Keratinocyte (primary cell): Measurements from ENCODE around the gene SNRK. TPM values are rescaled to one million over a fixed set of nuclear protein-coding genes. Genes with fewer than 3 reads are reported as not detected.

Source experiments
- DNase-seq: peaks from one replicate; pipeline ENCODE4 v3.0.0-alpha.2; 2011; ENCODE audit warnings: low read depth, missing footprints, low spot score
- FAIRE-seq: peaks from 2 replicates; lab custom pipeline; 2011; peaks lifted over from hg19 to GRCh38; lab: Jason Lieb, UNC
- H2AFZ ChIP-seq: 2 replicates; pipeline ENCODE4 v1.6.0; 2012; ENCODE audit warnings: low read length, control low read depth, inconsistent platforms; ENCODE audit not compliant: control insufficient read depth
- H3K27ac ChIP-seq: 2 replicates; pipeline ENCODE4 v1.5.1; 2011; ENCODE audit warnings: low read length; ENCODE audit not compliant: control insufficient read depth, insufficient read depth
- H3K27me3 ChIP-seq: 3 replicates; pipeline ENCODE4 v1.6.0; 2011; ENCODE audit warnings: low read length; ENCODE audit not compliant: control insufficient read depth, insufficient read depth; ENCODE audit errors: extremely low read depth
- H3K36me3 ChIP-seq, 2 experiments: 2 replicates in 1 of 2; 3 replicates in 1 of 2; pipeline ENCODE4 v1.5.1; 2011; ENCODE audit warnings: low read length in 2 of 2, mild to moderate bottlenecking in 1 of 2; ENCODE audit not compliant: control insufficient read depth in 2 of 2, insufficient read depth in 2 of 2; ENCODE audit errors: extremely low read depth in 1 of 2
- H3K4me1 ChIP-seq: 3 replicates; pipeline ENCODE4 v1.5.1; 2011; ENCODE audit warnings: low read length; ENCODE audit not compliant: control insufficient read depth, insufficient read depth; ENCODE audit errors: extremely low read depth
- H3K4me2 ChIP-seq: 3 replicates; pipeline ENCODE4 v1.6.0; 2011; ENCODE audit warnings: low read depth, low read length; ENCODE audit not compliant: control insufficient read depth, insufficient read depth; ENCODE audit errors: extremely low read depth
- H3K4me3 ChIP-seq, 3 experiments: fragments of 200-600 bp in 1 of 3; sonication (generic) in 1 of 3; 2 replicates in 2 of 3; 3 replicates in 1 of 3; pipeline ENCODE4 v1.5.1; 2011 to 2016; ENCODE audit warnings: low read length in 3 of 3, mild to moderate bottlenecking in 3 of 3, control low read depth in 2 of 3, inconsistent platforms in 1 of 3, low read depth in 1 of 3, mixed read lengths in 1 of 3, mixed run types in 1 of 3, moderate library complexity in 1 of 3; ENCODE audit not compliant: control insufficient read depth in 2 of 3, insufficient read depth in 2 of 3; ENCODE audit errors: extremely low read depth in 1 of 3
- H3K79me2 ChIP-seq: 2 replicates; pipeline ENCODE4 v1.6.0; 2012; ENCODE audit warnings: low read length; ENCODE audit not compliant: control insufficient read depth, insufficient read depth
- H3K9ac ChIP-seq: 3 replicates; pipeline ENCODE4 v1.6.0; 2011; ENCODE audit warnings: low read length; ENCODE audit not compliant: control insufficient read depth, insufficient read depth; ENCODE audit errors: extremely low read depth
- H3K9me1 ChIP-seq: 3 replicates; pipeline ENCODE4 v1.6.0; 2011; ENCODE audit warnings: low read length; ENCODE audit not compliant: control insufficient read depth, insufficient read depth; ENCODE audit errors: extremely low read depth
- H3K9me3 ChIP-seq: 2 replicates; pipeline ENCODE4 v1.5.1; 2012; ENCODE audit warnings: low read depth, low read length; ENCODE audit not compliant: control insufficient read depth
- H4K20me1 ChIP-seq: 3 replicates; pipeline ENCODE4 v1.6.0; 2011; ENCODE audit warnings: low read length; ENCODE audit not compliant: control insufficient read depth, insufficient read depth; ENCODE audit errors: extremely low read depth
- EZH2 ChIP-seq: IDR thresholded peaks from one replicate; pipeline ENCODE4 v1.6.1; 2012; ENCODE audit warnings: inconsistent platforms, mild to moderate bottlenecking, low read length, moderate library complexity
- dilution Hi-C: fragments of 300-500 bp; cut with MboI; formaldehyde crosslinking; loops from one replicate; pipeline ENCODE4 v1.7.0; 2020; ENCODE audit warnings: low sequenced_read_pairs; ENCODE audit not compliant: extremely low pct_ligation_motif_present
- polyA plus RNA-seq, 5 experiments: library from polyadenylated mRNA; depleted of rRNA in 3 of 5; stranded (reverse) in 3 of 5; stranded (forward) in 1 of 5; unstranded in 1 of 5; fragments of >200 nt; gene quantifications; 1 replicate in 1 of 5; 2 replicates in 3 of 5; 3 replicates in 1 of 5; pipeline versions ENCODE4 v1.2.1 to v1.2.3, GENCODE V29; 2011 to 2012; ENCODE audit warnings: missing spikeins in 2 of 5, low read depth in 1 of 5, low replicate concordance in 1 of 5
- TF ChIP-seq, protein P1 (sequence below), 3 experiments: IDR thresholded peaks in 1 of 3; conservative IDR thresholded peaks in 1 of 3; optimal IDR thresholded peaks in 1 of 3; 2 replicates in 2 of 3; 3 replicates in 1 of 3; pipeline versions ENCODE3 to v1.5.1; 2011; ENCODE audit warnings: low read length in 3 of 3, mild to moderate bottlenecking in 3 of 3, moderate library complexity in 2 of 3, control low read depth in 1 of 3, inconsistent platforms in 1 of 3; ENCODE audit not compliant: insufficient read depth in 2 of 3; ENCODE audit errors: extremely low read depth in 1 of 3

SNRK gene
- polyA plus RNA-seq, 1 donor (not counting 4 experiments of a cell fraction or from before 2014, with no cell fraction given) = 15.7 TPM

- no peaks in the 10 kb centered on the region for H3K27me3 ChIP-seq
- peaks cover 0 to under 1% of the 10 kb centered on the region in 2 experiments for H3K36me3 ChIP-seq
- H3K9me1 ChIP-seq = no peaks in the 10 kb centered on the region
- no peak overlapping the region for H3K4me3 ChIP-seq
- peaks cover 2% of the 10 kb centered on the region for H4K20me1 ChIP-seq
- H3K79me2 ChIP-seq = no peaks in the 10 kb centered on the region
- no peak overlapping the region for H3K9ac ChIP-seq
- TF ChIP-seq EZH2 = no peak
- TF ChIP-seq, protein P1, sequence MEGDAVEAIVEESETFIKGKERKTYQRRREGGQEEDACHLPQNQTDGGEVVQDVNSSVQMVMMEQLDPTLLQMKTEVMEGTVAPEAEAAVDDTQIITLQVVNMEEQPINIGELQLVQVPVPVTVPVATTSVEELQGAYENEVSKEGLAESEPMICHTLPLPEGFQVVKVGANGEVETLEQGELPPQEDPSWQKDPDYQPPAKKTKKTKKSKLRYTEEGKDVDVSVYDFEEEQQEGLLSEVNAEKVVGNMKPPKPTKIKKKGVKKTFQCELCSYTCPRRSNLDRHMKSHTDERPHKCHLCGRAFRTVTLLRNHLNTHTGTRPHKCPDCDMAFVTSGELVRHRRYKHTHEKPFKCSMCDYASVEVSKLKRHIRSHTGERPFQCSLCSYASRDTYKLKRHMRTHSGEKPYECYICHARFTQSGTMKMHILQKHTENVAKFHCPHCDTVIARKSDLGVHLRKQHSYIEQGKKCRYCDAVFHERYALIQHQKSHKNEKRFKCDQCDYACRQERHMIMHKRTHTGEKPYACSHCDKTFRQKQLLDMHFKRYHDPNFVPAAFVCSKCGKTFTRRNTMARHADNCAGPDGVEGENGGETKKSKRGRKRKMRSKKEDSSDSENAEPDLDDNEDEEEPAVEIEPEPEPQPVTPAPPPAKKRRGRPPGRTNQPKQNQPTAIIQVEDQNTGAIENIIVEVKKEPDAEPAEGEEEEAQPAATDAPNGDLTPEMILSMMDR (optimal IDR thresholded peaks at IDR 0.05 in 1 of 3, IDR thresholded peaks at IDR 0.05 in 1 of 3, conservative IDR thresholded peaks at IDR 0.05 in 1 of 3; ENCODE audit: extremely low read depth in 1 of 3, insufficient read depth in 2 of 3, low read length in 3 of 3) = no peak
- peaks cover 12% of the 10 kb centered on the region for H3K4me1 ChIP-seq
- dilution Hi-C loops = no loop called here
- no peak overlapping the region for H3K4me2 ChIP-seq
- no peaks in the 10 kb centered on the region for H3K9me3 ChIP-seq
- no peak overlapping the region for H2AFZ ChIP-seq
- DNase-seq (no peak), FAIRE-seq (no peak)
- H3K27ac ChIP-seq = no peak overlapping the region
These were observed 105.3 kb downstream of the SNRK start for GRCh38 chr3:43391621-43392020.

DNA sequence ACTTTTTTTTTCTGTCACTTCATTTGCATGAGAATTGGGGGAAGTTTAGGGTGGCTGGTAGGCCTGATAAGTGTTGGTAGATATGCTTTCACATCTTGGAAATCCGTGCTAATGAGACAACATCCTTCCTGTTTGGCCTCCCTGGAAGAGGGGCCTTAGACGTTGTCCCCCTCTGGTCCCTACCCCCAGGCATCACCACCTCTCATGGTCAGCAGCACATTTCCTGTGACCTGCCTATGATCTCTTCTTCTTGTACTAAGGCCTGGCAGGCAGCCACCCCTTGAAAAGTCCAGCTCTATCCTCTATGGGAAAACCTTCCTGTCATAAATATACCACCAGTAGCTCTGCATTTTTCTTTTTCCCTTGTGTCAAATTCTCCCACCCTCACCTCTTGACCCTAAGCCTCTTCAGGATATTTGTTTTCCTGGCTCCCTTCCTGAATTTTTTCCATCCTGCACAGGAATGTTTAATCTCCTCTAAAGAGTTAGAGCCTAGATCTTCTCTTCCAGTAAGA lies 107.8 kb downstream of the SNRK start:
- Histone ChIP-seq H3K9me1 (no peaks in the 10 kb centered on the region), H3K27me3 (no peaks in the 10 kb centered on the region), H3K79me2 (no peaks in the 10 kb centered on the region), H3K9me3 (no peaks in the 10 kb centered on the region), H3K27ac (no peak overlapping the region), H3K9ac (no peak overlapping the region), H3K4me2 (no peak overlapping the region), H3K36me3 (peaks cover 0 to 1% of the 10 kb centered on the region in 2 experiments), H3K4me3 (no peak overlapping the region), H3K4me1 (peaks cover 12% of the 10 kb centered on the region), H4K20me1 (peaks cover 2% of the 10 kb centered on the region), H2AFZ (no peak overlapping the region)
- dilution Hi-C loops = no loop called here
- no peak for TF ChIP-seq EZH2
- TF ChIP-seq, protein P1 (optimal IDR thresholded peaks at IDR 0.05 in 1 of 3, IDR thresholded peaks at IDR 0.05 in 1 of 3, conservative IDR thresholded peaks at IDR 0.05 in 1 of 3; ENCODE audit: extremely low read depth in 1 of 3, insufficient read depth in 2 of 3, low read length in 3 of 3) = no peak
- FAIRE-seq = no peak
- DNase-seq = no peak
